ENCODE data around the gene NFKBIE. TPM values are rescaled to one million over a fixed set of nuclear protein-coding genes. Genes with fewer than 3 reads are reported as not detected.

Gene NFKBIE
- total and polyA plus RNA-seq, 4 experiments from 2014 or later: 8.0 to 15.0 (median 10.5) TPM

- H3K27ac ChIP-seq (ENCODE audit: low read depth, low read length): peak overlapping the region; percentile 10
- no peaks in the 10 kb centered on the region for H3K9me3 ChIP-seq (ENCODE audit: control insufficient read depth in 1 of 2, low read length in 2 of 2)
- H3K36me3 ChIP-seq (ENCODE audit: insufficient read depth, low read length): peaks cover 63% of the 10 kb centered on the region
- intact Hi-C loops (cut with micrococcal nuclease): no loop called here
- ChIA-PET CTCF (ENCODE audit: partially characterized antibody) (interaction anchor here (0.6 to 8.8 kb wide), 6 partner anchors 11 to 79 kb away, joined by 3 to 82 read pairs (median 7); partner anchors contain the start of genes NFKBIE and TMEM151B), POLR2A (ENCODE audit: partially characterized antibody) (interaction anchor here (0.9 to 3.6 kb wide), 4 partner anchors 12 to 27 kb away, joined by 3 to 11 read pairs (median 6); partner anchors contain the start of gene SLC29A1)
- DNase-seq: no peak
- no peak overlapping the region for H3K4me3 Mint-ChIP-seq
- no peaks in the 10 kb centered on the region for H3K27me3 ChIP-seq (ENCODE audit: insufficient read depth, low read length)
- H3K4me1 Mint-ChIP-seq: peaks cover 37 to 89% (median 53%) of the 10 kb centered on the region in 4 donors
- H3K9me3 Mint-ChIP-seq: peaks cover 0 to 8% (median 0%) of the 10 kb centered on the region in 8 donors
- H3K4me1 ChIP-seq (ENCODE audit: insufficient read depth, low read length): peaks cover 37% of the 10 kb centered on the region
- no peak overlapping the region for H3K4me3 ChIP-seq (ENCODE audit: low read length in 2 of 2)
- peaks cover 50 to 90% of the 10 kb centered on the region in 2 donors for H3K36me3 Mint-ChIP-seq
- H3K27me3 Mint-ChIP-seq: peaks cover 2 to 4% of the 10 kb centered on the region in 2 donors
- peak overlapping the region in 1 of 7 donors; percentile 99 for H3K27ac Mint-ChIP-seq
Measured at GRCh38 chr6:44250718-44251123, 14.6 kb downstream of the NFKBIE start.

- H3K36me3 Mint-ChIP-seq: peaks cover 50 to 88% of the 10 kb centered on the region in 2 donors
- Histone ChIP-seq H3K27me3 (ENCODE audit: insufficient read depth, low read length) (no peaks in the 10 kb centered on the region), H3K36me3 (ENCODE audit: insufficient read depth, low read length) (peaks cover 60% of the 10 kb centered on the region), H3K4me1 (ENCODE audit: insufficient read depth, low read length) (peaks cover 35% of the 10 kb centered on the region), H3K27ac (ENCODE audit: low read depth, low read length) (peak overlapping the region; percentile 10), H3K4me3 (ENCODE audit: low read length in 2 of 2) (no peak overlapping the region), H3K9me3 (ENCODE audit: control insufficient read depth in 1 of 2, low read length in 2 of 2) (no peaks in the 10 kb centered on the region)
- CTCF ChIA-PET (ENCODE audit: partially characterized antibody): interaction anchor here (1.8 to 8.8 kb wide), 4 partner anchors 12 to 79 kb away, joined by 4 to 82 read pairs (median 15); partner anchors contain the start of genes NFKBIE and TMEM151B
- peak overlapping the region in 6 of 7 donors; percentile 45 to 99 (median 84) for H3K27ac Mint-ChIP-seq
- POLR2A ChIA-PET (ENCODE audit: partially characterized antibody): interaction anchor here (0.9 to 5.0 kb wide), 4 partner anchors 12 to 78 kb away, joined by 3 to 71 read pairs (median 7); no protein-coding TSS in a partner anchor
- H3K27me3 Mint-ChIP-seq: peaks cover 2 to 4% of the 10 kb centered on the region in 2 donors
- DNase-seq: no peak
- H3K9me3 Mint-ChIP-seq: peaks cover 0 to 8% (median 0%) of the 10 kb centered on the region in 8 donors
- H3K4me3 Mint-ChIP-seq: peak overlapping the region in 3 of 8 donors; percentile 1 to 63 (median 3)
- H3K4me1 Mint-ChIP-seq: peaks cover 36 to 89% (median 54%) of the 10 kb centered on the region in 4 donors
- intact Hi-C loops (cut with micrococcal nuclease): no loop called here
Measured at GRCh38 chr6:44250067-44250717, 15.2 kb downstream of the NFKBIE start.

GRCh38 chr6:44249082-44249748 lies 16.1 kb downstream of the NFKBIE start:
- no peak for DNase-seq
- peaks cover 50 to 79% of the 10 kb centered on the region in 2 donors for H3K36me3 Mint-ChIP-seq
- peak overlapping the region in 6 of 7 donors; percentile 90 to 99 (median 99) for H3K27ac Mint-ChIP-seq
- no peak overlapping the region for H3K4me3 ChIP-seq (ENCODE audit: low read length in 2 of 2)
- intact Hi-C loops (cut with micrococcal nuclease): loop anchor here (5.0 kb wide), 1 partner anchor 612 kb away; the partner anchor contains the start of gene MAD2L1BP
- H3K4me3 Mint-ChIP-seq: peak overlapping the region; percentile 97 to 100 (median 99)
- H3K36me3 ChIP-seq (ENCODE audit: insufficient read depth, low read length): peaks cover 50% of the 10 kb centered on the region
- peaks cover 33% of the 10 kb centered on the region for H3K4me1 ChIP-seq (ENCODE audit: insufficient read depth, low read length)
- no peaks in the 10 kb centered on the region for H3K9me3 ChIP-seq (ENCODE audit: control insufficient read depth in 1 of 2, low read length in 2 of 2)
- peaks cover 0 to 8% (median 0%) of the 10 kb centered on the region in 8 donors for H3K9me3 Mint-ChIP-seq
- no peaks in the 10 kb centered on the region for H3K27me3 ChIP-seq (ENCODE audit: insufficient read depth, low read length)
- CTCF ChIA-PET (ENCODE audit: partially characterized antibody): interaction anchor here (5.5 kb wide), 1 partner anchor 6 kb away, joined by 68 read pairs; the partner anchor contains the start of gene SLC35B2
- H3K27me3 Mint-ChIP-seq: peaks cover 2 to 4% of the 10 kb centered on the region in 2 donors
- peaks cover 32 to 81% (median 49%) of the 10 kb centered on the region in 4 donors for H3K4me1 Mint-ChIP-seq
- POLR2A ChIA-PET (ENCODE audit: partially characterized antibody): interaction anchor here (1.3 to 6.3 kb wide), 5 partner anchors 8 to 77 kb away, joined by 3 to 217 read pairs (median 71); partner anchors contain the start of genes NFKBIE and SLC35B2
- H3K27ac ChIP-seq (ENCODE audit: low read depth, low read length): peak overlapping the region; percentile 97

- H3K36me3 Mint-ChIP-seq: peaks cover 47 to 74% of the 10 kb centered on the region in 2 donors
- POLR2A ChIA-PET (ENCODE audit: partially characterized antibody): interaction anchor here (1.3 to 6.3 kb wide), 7 partner anchors 9 to 613 kb away, joined by 3 to 217 read pairs (median 71); partner anchors contain the start of genes MAD2L1BP, NFKBIE, SLC29A1 and SLC35B2
- no peak for DNase-seq
- CTCF ChIA-PET (ENCODE audit: partially characterized antibody): interaction anchor here (3.0 to 5.5 kb wide), 2 partner anchors 7 to 11 kb away, joined by 18 to 68 read pairs; partner anchors contain the start of gene SLC35B2
- peaks cover 0 to 8% (median 0%) of the 10 kb centered on the region in 8 donors for H3K9me3 Mint-ChIP-seq
- peak overlapping the region; percentile 97 to 100 (median 99) for H3K4me3 Mint-ChIP-seq
- H3K36me3 ChIP-seq (ENCODE audit: insufficient read depth, low read length): peaks cover 44% of the 10 kb centered on the region
- peaks cover 33% of the 10 kb centered on the region for H3K4me1 ChIP-seq (ENCODE audit: insufficient read depth, low read length)
- peak overlapping the region; percentile 90 to 99 (median 99) for H3K27ac Mint-ChIP-seq
- intact Hi-C loops (cut with micrococcal nuclease): loop anchor here (5.0 kb wide), 1 partner anchor 611 kb away; the partner anchor contains the start of gene MAD2L1BP
- peak overlapping the region; percentile 97 for H3K27ac ChIP-seq (ENCODE audit: low read depth, low read length)
- peaks cover 32 to 76% (median 46%) of the 10 kb centered on the region in 4 donors for H3K4me1 Mint-ChIP-seq
- peak overlapping the region; percentile 83 to 96 for H3K4me3 ChIP-seq (ENCODE audit: low read length in 2 of 2)
- peaks cover 2 to 4% of the 10 kb centered on the region in 2 donors for H3K27me3 Mint-ChIP-seq
- H3K27me3 ChIP-seq (ENCODE audit: insufficient read depth, low read length): no peaks in the 10 kb centered on the region
- no peaks in the 10 kb centered on the region for H3K9me3 ChIP-seq (ENCODE audit: control insufficient read depth in 1 of 2, low read length in 2 of 2)
Measured at GRCh38 chr6:44248579-44248978, 16.8 kb downstream of the NFKBIE start.

- DNase-seq: peak; percentile 84 to 94 (median 87)
- H3K9me3 ChIP-seq (ENCODE audit: control insufficient read depth in 1 of 2, low read length in 2 of 2): no peaks in the 10 kb centered on the region
- peaks cover 33% of the 10 kb centered on the region for H3K4me1 ChIP-seq (ENCODE audit: insufficient read depth, low read length)
- H3K27me3 ChIP-seq (ENCODE audit: insufficient read depth, low read length): no peaks in the 10 kb centered on the region
- intact Hi-C loops (cut with micrococcal nuclease): loop anchor here (1.0 to 5.0 kb wide), 6 partner anchors 9 to 610 kb away; partner anchors contain the start of genes AARS2, MAD2L1BP, MRPL14 and NFKBIE
- Mint-ChIP-seq H3K36me3 (peaks cover 38 to 64% of the 10 kb centered on the region in 2 donors), H3K27me3 (peaks cover 2 to 4% of the 10 kb centered on the region in 2 donors), H3K4me1 (peaks cover 27 to 66% (median 39%) of the 10 kb centered on the region in 4 donors), H3K4me3 (peak overlapping the region; percentile 97 to 100 (median 99)), H3K27ac (peak overlapping the region; percentile 95 to 99 (median 99)), H3K9me3 (peaks cover 0 to 8% (median 0%) of the 10 kb centered on the region in 8 donors)
- H3K27ac ChIP-seq (ENCODE audit: low read depth, low read length): peak overlapping the region; percentile 97
- H3K36me3 ChIP-seq (ENCODE audit: insufficient read depth, low read length): peaks cover 35% of the 10 kb centered on the region
- CTCF ChIA-PET (ENCODE audit: partially characterized antibody): interaction anchor here (1.6 to 5.5 kb wide), 5 partner anchors 8 to 25 kb away, joined by 7 to 68 read pairs (median 18); partner anchors contain the start of genes SLC29A1 and SLC35B2
- POLR2A ChIA-PET (ENCODE audit: partially characterized antibody): interaction anchor here (0.7 to 6.3 kb wide), 25 partner anchors 10 to 1465 kb away, joined by 3 to 217 read pairs (median 8); partner anchors contain the start of genes AARS2, CDC5L, CNPY3 and GTPBP2
- H3K4me3 ChIP-seq (ENCODE audit: low read length in 2 of 2): peak overlapping the region; percentile 83 to 96
Measured at GRCh38 chr6:44247338-44248302, 17.7 kb downstream of the NFKBIE start.

Measured in CD4-positive, alpha-beta memory T cell (primary cell).